K562 (cell line): Measurements from ENCODE around the gene COQ8B. TPM values are rescaled to one million over a fixed set of nuclear protein-coding genes. Genes with fewer than 3 reads are reported as not detected.

Experiments
- DPF2 ChIP-seq: fragments of 450-650 bp; IDR thresholded peaks from 2 replicates; pipeline ENCODE4 v1.6.1; 2016
- JUN ChIP-seq, 2 experiments: sonication (generic) in 1 of 2; formaldehyde crosslinking in 1 of 2; IDR thresholded peaks; 2 replicates each; pipeline versions ENCODE4 v1.6.1 to v1.8.0; 2012 to 2022; ENCODE audit warnings: borderline replicate concordance in 2 of 2, mild to moderate bottlenecking in 2 of 2, improper control_type of control experiment in 1 of 2, low read depth in 1 of 2, low read length in 1 of 2, missing genetic modification reagents in 1 of 2
- JUND ChIP-seq, 2 experiments: IDR thresholded peaks; 2 replicates in 1 of 2; 3 replicates in 1 of 2; pipeline ENCODE4 v1.6.1; 2011; ENCODE audit warnings: borderline replicate concordance in 2 of 2, low read depth in 2 of 2, low read length in 2 of 2, improper control_type of control experiment in 1 of 2, missing biosample characterization in 1 of 2, missing genetic modification characterization in 1 of 2, missing genetic modification reagents in 1 of 2
- KLF13 ChIP-seq: fragments of 450-650 bp; IDR thresholded peaks from 2 replicates; pipeline ENCODE4 v1.6.1; 2016; ENCODE audit warnings: missing genetic modification characterization, low read depth, mild to moderate bottlenecking, missing compliant biosample characterization, moderate library complexity, borderline replicate concordance
- KLF16 ChIP-seq: IDR thresholded peaks from 2 replicates; pipeline ENCODE4 v1.6.1; 2016; ENCODE audit warnings: antibody characterized with exemption
- MECOM ChIP-seq: fragments of 250-450 bp; sonication (Bioruptor Pico); IDR thresholded peaks from 2 replicates; pipeline ENCODE4 v1.8.0; 2022; ENCODE audit warnings: inconsistent platforms
- MEIS2 ChIP-seq: fragments of 450-650 bp; IDR thresholded peaks from 2 replicates; pipeline ENCODE4 v1.6.1; 2014; ENCODE audit warnings: mild to moderate bottlenecking; ENCODE audit not compliant: partially characterized antibody
- NR3C1 ChIP-seq: sonication (generic); formaldehyde crosslinking; IDR thresholded peaks from 2 replicates; pipeline ENCODE4 v1.8.1; 2022; ENCODE audit warnings: missing genetic modification reagents
- SMAD4 ChIP-seq: fragments of 250-450 bp; sonication (Bioruptor Pico); conservative IDR thresholded peaks from 2 replicates; pipeline ENCODE4 v1.8.0; 2021; ENCODE audit warnings: inconsistent platforms, mild to moderate bottlenecking, moderate library complexity
- ZEB2 ChIP-seq: fragments of 450-650 bp; IDR thresholded peaks from 2 replicates; pipeline ENCODE4 v1.6.1; 2016
- ZNF24 ChIP-seq: fragments of 450-650 bp; IDR thresholded peaks from 2 replicates; pipeline ENCODE4 v1.6.1; 2016
- polyA plus RNA-seq, 8 experiments: library from polyadenylated mRNA; depleted of rRNA in 4 of 8; stranded (reverse) in 5 of 8; unstranded in 3 of 8; fragments of >200 nt; fragmentation: Nextera tagmentation in 2 of 8; fragmentation: Illumina TruSeq in 1 of 8; extraction: Ambion mirVana in 2 of 8; extraction: Trizol in 1 of 8; gene quantifications; 2 replicates each; pipeline versions ENCODE4 v1.2.1 to v1.2.3, GENCODE V29; 2011 to 2014; ENCODE audit warnings: inconsistent platforms in 1 of 8, missing spikeins in 1 of 8
- total RNA-seq, 7 experiments: library from RNA; depleted of rRNA in 6 of 7; stranded (reverse); fragments of >200 nt in 6 of 7; fragmentation: Illumina TruSeq in 2 of 7; extraction: Trizol in 2 of 7; gene quantifications; 2 replicates each; pipeline versions ENCODE4 v1.2.1 to v1.2.3, GENCODE V29; 2011 to 2021; ENCODE audit warnings: low replicate concordance in 1 of 7
- TF ChIP-seq, protein P1 (sequence below), 2 experiments: fragments of 450-650 bp in 1 of 2; sonication (generic) in 1 of 2; formaldehyde crosslinking in 1 of 2; IDR thresholded peaks in 1 of 2; conservative IDR thresholded peaks in 1 of 2; 2 replicates each; pipeline versions ENCODE4 v1.6.1 to v1.8.1; 2016 to 2023; ENCODE audit warnings: mild to moderate bottlenecking in 2 of 2, moderate library complexity in 2 of 2, inconsistent platforms in 1 of 2, missing genetic modification reagents in 1 of 2
- TF ChIP-seq, protein P2 (sequence below): fragments of 450-650 bp; formaldehyde crosslinking; IDR thresholded peaks from 2 replicates; pipeline ENCODE4 v1.4.0; 2020; ENCODE audit warnings: mild to moderate bottlenecking, mixed read lengths
- TF ChIP-seq, protein P3 (sequence below): sonication (generic); formaldehyde crosslinking; IDR thresholded peaks from 2 replicates; pipeline ENCODE4 v1.8.1; 2022; ENCODE audit warnings: missing genetic modification reagents
- TF ChIP-seq, protein P4 (sequence below), 3 experiments: IDR thresholded peaks in 2 of 3; conservative IDR thresholded peaks in 1 of 3; 2 replicates each; pipeline ENCODE4 v1.5.1; 2011 to 2012; ENCODE audit warnings: low read length in 3 of 3, mild to moderate bottlenecking in 3 of 3, control low read depth in 2 of 3, improper control_type of control experiment in 1 of 3, inconsistent platforms in 1 of 3, low read depth in 1 of 3, mixed read lengths in 1 of 3, moderate library complexity in 1 of 3; ENCODE audit not compliant: insufficient read depth in 2 of 3

Gene COQ8B
- total and polyA plus RNA-seq, 9 of the 15 experiments (the other 6 are each of a cell fraction or from before 2014, with no cell fraction given) = 0.41 to 32.3 (median 12.9) TPM

DNA sequence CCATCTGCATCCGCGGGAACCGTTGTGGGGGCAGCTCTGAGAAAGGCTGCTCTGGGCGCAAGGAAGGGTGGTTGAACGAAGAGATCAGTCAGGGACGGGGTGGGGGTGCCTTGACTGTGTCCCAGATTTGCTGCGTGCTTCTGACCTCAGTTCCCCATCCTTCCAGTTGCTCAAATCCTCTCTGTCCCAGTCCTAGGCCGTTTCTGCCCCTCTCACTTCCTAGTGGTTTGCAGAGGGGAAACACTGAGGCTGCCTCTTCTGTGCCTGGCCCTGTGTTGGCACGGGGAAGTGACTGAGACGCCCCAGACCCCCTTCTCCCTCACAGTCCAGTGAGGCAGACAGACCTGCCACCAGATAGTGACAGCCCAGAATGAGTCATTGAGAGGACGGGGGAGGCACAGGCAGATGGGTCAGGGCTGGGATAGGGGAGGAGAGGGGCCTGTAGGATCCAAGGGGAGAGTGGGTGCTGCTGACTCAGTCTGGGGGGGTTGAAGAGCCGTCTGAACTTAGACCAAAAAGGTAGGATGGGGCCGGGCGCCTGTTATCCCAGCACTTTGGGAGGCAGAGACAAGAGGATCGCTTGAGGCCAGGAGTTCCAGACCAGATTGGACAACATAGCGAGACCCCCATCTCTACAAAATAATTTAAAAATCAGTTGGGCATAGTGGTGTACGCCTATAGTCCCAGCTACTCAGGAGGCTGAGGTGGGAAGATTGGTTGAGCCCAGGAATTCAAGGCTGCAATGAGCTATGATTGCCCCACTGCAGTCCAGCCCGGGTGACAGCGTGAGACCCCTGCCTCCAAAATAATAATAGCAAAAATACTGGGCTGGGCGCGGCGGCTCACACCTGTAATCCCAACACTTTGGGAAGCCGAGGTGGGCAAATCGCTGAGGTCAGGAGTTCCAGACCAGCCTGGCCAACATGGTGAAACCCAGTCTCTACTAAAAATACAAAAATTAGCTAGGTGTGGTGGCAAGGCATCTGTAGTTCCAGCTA, 52.7 kb downstream of the COQ8B start (continued):
- TF ChIP-seq, protein P1, sequence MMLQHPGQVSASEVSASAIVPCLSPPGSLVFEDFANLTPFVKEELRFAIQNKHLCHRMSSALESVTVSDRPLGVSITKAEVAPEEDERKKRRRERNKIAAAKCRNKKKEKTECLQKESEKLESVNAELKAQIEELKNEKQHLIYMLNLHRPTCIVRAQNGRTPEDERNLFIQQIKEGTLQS (IDR thresholded peaks at IDR 0.05) = peak; percentile 97
- TF ChIP-seq, protein P1 (CRISPR knock-in tag; conservative IDR thresholded peaks at IDR 0.05) = no peak
- TF ChIP-seq JUN (IDR thresholded peaks at IDR 0.05; ENCODE audit: borderline replicate concordance, low read depth, low read length) (peak; percentile 94), JUN (CRISPR knock-in tag; IDR thresholded peaks at IDR 0.05; ENCODE audit: borderline replicate concordance) (no peak), NR3C1 (CRISPR knock-in tag) (no peak), ZEB2 (peak; percentile 39; the same call in 1 of the 2 replicates), KLF16 (peak; percentile 22; the same call in 1 of the 2 replicates), KLF13 (tag) (no peak), MECOM (CRISPR knock-in tag) (0 out of 2 replicates have a peak, but pooled peaks have one; percentile 69), ZNF24 (no peak), JUND (IDR thresholded peaks at IDR 0.05; ENCODE audit: borderline replicate concordance, low read depth, low read length) (peak; percentile 97), JUND (tag; IDR thresholded peaks at IDR 0.05; ENCODE audit: borderline replicate concordance, low read depth, low read length) (peak; percentile 95; the same call in 2 of the 3 replicates), SMAD4 (CRISPR knock-in tag) (no peak), MEIS2 (peak; percentile 63), DPF2 (peak; percentile 97)
- TF ChIP-seq, protein P2, sequence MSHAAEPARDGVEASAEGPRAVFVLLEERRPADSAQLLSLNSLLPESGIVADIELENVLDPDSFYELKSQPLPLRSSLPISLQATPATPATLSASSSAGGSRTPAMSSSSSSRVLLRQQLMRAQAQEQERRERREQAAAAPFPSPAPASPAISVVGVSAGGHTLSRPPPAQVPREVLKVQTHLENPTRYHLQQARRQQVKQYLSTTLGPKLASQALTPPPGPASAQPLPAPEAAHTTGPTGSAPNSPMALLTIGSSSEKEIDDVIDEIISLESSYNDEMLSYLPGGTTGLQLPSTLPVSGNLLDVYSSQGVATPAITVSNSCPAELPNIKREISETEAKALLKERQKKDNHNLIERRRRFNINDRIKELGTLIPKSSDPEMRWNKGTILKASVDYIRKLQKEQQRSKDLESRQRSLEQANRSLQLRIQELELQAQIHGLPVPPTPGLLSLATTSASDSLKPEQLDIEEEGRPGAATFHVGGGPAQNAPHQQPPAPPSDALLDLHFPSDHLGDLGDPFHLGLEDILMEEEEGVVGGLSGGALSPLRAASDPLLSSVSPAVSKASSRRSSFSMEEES (CRISPR knock-in tag) = no peak
- TF ChIP-seq, protein P3, sequence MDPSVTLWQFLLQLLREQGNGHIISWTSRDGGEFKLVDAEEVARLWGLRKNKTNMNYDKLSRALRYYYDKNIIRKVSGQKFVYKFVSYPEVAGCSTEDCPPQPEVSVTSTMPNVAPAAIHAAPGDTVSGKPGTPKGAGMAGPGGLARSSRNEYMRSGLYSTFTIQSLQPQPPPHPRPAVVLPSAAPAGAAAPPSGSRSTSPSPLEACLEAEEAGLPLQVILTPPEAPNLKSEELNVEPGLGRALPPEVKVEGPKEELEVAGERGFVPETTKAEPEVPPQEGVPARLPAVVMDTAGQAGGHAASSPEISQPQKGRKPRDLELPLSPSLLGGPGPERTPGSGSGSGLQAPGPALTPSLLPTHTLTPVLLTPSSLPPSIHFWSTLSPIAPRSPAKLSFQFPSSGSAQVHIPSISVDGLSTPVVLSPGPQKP (CRISPR knock-in tag) = no peak
- TF ChIP-seq, protein P4, sequence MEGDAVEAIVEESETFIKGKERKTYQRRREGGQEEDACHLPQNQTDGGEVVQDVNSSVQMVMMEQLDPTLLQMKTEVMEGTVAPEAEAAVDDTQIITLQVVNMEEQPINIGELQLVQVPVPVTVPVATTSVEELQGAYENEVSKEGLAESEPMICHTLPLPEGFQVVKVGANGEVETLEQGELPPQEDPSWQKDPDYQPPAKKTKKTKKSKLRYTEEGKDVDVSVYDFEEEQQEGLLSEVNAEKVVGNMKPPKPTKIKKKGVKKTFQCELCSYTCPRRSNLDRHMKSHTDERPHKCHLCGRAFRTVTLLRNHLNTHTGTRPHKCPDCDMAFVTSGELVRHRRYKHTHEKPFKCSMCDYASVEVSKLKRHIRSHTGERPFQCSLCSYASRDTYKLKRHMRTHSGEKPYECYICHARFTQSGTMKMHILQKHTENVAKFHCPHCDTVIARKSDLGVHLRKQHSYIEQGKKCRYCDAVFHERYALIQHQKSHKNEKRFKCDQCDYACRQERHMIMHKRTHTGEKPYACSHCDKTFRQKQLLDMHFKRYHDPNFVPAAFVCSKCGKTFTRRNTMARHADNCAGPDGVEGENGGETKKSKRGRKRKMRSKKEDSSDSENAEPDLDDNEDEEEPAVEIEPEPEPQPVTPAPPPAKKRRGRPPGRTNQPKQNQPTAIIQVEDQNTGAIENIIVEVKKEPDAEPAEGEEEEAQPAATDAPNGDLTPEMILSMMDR (IDR thresholded peaks at IDR 0.05 in 2 of 3, conservative IDR thresholded peaks at IDR 0.05 in 1 of 3; ENCODE audit: insufficient read depth in 2 of 3, low read depth in 1 of 3, low read length in 3 of 3) = no peak
